Nephron progenitor cell (in vitro differentiated cells): Measurements from ENCODE around the gene ARMC9.
"Not testable (repeated sequence)": the region's sequence is repeated elsewhere in the genome, so short reads cannot be mapped to it uniquely, and the experiment has no call there.

Experiments used
- DNase-seq: peaks from one replicate; pipeline ENCODE4 v3.0.0; 2021
- H3K27ac Mint-ChIP-seq: 2 replicates; pipeline ENCODE4 v1.8.0; 2021; ENCODE audit warnings: mild to moderate bottlenecking, moderate library complexity, mixed read lengths
- H3K27me3 Mint-ChIP-seq: 2 replicates; pipeline ENCODE4 v1.8.0; 2021; ENCODE audit warnings: mild to moderate bottlenecking, low read depth, mixed read lengths; ENCODE audit not compliant: poor library complexity
- H3K36me3 Mint-ChIP-seq: 2 replicates; pipeline ENCODE4 v1.8.0; 2021; ENCODE audit warnings: low read depth, mixed read lengths
- H3K4me1 Mint-ChIP-seq: 2 replicates; pipeline ENCODE4 v1.8.0; 2021; ENCODE audit warnings: mixed read lengths
- H3K4me3 Mint-ChIP-seq: 2 replicates; pipeline ENCODE4 v1.8.0; 2021; ENCODE audit warnings: mild to moderate bottlenecking, moderate library complexity, mixed read lengths
- H3K9me3 Mint-ChIP-seq: 2 replicates; pipeline ENCODE4 v1.8.0; 2021; ENCODE audit warnings: mild to moderate bottlenecking, moderate library complexity, mixed read lengths
- TF ChIP-seq, protein P1 (sequence below): fragments of 200-600 bp; sonication (generic); IDR thresholded peaks from 2 replicates; pipeline ENCODE4 v1.5.0; 2021; ENCODE audit warnings: antibody characterized with exemption

ARMC9 gene

DNA sequence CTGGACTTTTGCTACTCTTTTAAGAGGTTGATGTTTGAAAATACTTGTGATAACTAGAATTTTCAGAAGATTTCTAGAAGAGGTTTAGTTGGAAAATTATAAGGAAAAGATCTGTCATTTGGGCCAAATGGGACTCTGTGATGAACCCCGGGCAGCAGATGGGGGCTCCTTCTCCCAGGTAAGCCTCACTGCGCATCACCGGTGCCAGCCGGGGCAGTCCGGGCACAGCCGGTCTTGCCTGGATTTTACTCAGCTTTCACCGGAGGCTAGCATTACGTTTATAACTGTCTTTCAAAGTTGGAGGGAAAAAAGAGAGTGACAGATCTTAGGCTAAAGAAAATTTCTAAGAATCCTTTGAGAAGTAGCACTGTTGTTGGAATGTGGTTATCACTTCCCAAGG is 99.7 kb downstream of the ARMC9 start:
- Mint-ChIP-seq H3K36me3 (peaks cover 5% of the 10 kb centered on the region), H3K4me1 (peaks cover 24% of the 10 kb centered on the region), H3K4me3 (no peak overlapping the region), H3K9me3 (no peaks in the 10 kb centered on the region), H3K27ac (no peak overlapping the region), H3K27me3 (no peaks in the 10 kb centered on the region)
- no peak for DNase-seq
- TF ChIP-seq, protein P1, sequence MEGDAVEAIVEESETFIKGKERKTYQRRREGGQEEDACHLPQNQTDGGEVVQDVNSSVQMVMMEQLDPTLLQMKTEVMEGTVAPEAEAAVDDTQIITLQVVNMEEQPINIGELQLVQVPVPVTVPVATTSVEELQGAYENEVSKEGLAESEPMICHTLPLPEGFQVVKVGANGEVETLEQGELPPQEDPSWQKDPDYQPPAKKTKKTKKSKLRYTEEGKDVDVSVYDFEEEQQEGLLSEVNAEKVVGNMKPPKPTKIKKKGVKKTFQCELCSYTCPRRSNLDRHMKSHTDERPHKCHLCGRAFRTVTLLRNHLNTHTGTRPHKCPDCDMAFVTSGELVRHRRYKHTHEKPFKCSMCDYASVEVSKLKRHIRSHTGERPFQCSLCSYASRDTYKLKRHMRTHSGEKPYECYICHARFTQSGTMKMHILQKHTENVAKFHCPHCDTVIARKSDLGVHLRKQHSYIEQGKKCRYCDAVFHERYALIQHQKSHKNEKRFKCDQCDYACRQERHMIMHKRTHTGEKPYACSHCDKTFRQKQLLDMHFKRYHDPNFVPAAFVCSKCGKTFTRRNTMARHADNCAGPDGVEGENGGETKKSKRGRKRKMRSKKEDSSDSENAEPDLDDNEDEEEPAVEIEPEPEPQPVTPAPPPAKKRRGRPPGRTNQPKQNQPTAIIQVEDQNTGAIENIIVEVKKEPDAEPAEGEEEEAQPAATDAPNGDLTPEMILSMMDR, result no peak

DNA sequence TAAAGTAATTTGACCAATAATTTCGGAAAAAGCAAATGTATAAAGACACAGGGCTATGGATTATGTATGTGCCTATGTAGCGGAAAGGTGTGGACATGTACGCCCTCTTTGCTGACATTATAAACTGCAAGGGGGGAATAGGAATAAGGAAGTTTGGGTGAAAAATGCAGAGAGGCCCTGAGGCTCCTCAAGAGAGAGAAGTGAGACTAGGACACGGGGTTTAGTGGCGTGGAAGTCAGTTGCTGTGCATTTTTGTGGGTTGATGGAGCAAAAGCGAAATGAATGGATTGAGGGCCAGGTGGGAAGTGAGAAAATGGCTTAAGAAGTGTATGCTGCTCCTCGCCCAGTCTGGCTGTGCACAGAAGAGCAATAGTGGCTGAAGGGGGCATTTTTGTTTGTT is 100.8 kb downstream of the ARMC9 start:
- DNase-seq, result no peak
- Mint-ChIP-seq H3K36me3 (peaks cover 5% of the 10 kb centered on the region), H3K27ac (peak overlapping the region; percentile 26), H3K9me3 (no peaks in the 10 kb centered on the region), H3K4me1 (peaks cover 24% of the 10 kb centered on the region), H3K4me3 (no peak overlapping the region), H3K27me3 (no peaks in the 10 kb centered on the region)
- TF ChIP-seq, protein P1, result no peak

DNA sequence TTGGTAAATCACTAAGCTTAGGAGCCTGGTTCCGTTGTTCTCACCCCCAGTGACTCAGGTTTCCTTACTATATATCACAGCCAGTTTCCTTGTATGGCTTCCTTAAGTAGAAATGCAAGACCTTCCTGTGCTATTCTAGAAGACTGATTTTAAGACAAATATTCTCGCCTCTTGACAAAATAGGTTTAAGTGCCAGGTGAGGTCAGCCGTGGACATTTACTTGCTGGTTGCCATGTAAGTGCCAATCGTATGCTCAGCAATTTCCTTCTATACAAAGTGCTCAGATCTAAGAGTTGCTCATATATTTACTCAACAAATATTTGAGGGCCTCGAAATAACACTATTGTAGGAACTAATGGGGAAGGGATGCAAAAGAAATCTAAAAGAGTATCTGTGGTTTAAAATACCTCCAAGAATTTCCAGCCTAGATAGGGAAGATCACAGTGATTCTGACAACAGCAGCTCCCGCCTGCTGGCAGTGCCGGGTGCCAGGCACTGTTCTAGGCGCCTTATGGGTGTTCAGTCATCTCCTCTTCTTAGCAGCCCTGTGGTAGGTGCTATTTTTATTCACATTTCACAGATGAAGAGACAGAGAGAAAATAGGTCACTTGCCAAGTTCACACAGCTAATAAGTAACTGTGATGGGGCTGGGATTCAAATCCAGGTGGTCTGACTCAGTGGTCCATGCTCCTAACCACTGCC is 101.7 kb downstream of the ARMC9 start:
- DNase-seq, result no peak
- Mint-ChIP-seq H3K4me1 (peaks cover 24% of the 10 kb centered on the region), H3K27me3 (no peaks in the 10 kb centered on the region), H3K9me3 (no peaks in the 10 kb centered on the region), H3K4me3 (no peak overlapping the region), H3K27ac (no peak overlapping the region), H3K36me3 (peaks cover 8% of the 10 kb centered on the region)
- TF ChIP-seq, protein P1, result no peak

DNA sequence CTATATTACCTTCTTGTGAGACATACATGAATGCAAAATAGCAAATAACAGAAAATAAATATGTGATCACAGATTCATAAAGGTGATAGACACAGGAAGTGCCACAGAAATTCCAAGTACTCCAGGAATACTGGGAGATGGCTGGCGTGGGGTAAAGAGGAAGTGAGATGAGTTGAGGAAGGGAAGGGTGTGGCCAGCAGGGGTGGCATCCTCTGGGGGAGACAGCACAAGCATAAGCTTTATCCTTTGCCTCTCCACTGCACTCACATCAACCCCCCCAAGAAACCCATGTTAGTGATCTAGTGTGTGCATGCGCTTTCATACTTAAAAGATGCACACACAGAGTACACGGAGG is 102.3 kb downstream of the ARMC9 start:
- no peak overlapping the region for H3K27ac Mint-ChIP-seq
- no peaks in the 10 kb centered on the region for H3K9me3 Mint-ChIP-seq
- no peak for DNase-seq
- no peaks in the 10 kb centered on the region for H3K27me3 Mint-ChIP-seq
- TF ChIP-seq, protein P1, result no peak
- H3K4me1 Mint-ChIP-seq, result peaks cover 24% of the 10 kb centered on the region
- H3K36me3 Mint-ChIP-seq, result peaks cover 13% of the 10 kb centered on the region
- no peak overlapping the region for H3K4me3 Mint-ChIP-seq

DNA sequence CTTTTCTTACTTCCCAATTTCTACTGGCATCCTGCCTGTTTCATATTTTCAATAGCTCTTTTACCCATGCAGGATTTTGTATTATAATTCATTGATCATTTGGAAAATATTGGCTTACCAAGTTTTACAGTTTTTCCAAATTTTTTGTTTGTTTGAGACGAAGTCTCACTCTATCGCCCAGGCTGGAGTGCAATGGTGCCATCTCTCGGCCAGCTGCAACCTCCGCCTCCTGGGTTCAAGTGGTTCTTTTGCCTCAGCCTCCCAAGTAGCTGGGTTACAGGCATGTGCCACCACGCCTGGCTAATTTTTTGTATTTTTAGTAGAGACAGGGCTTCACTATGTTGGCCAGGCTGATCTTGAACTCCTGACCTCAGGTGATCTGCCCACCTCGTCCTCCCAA is 105.8 kb downstream of the ARMC9 start:
- H3K4me1 Mint-ChIP-seq, H3K4me3 Mint-ChIP-seq, H3K27me3 Mint-ChIP-seq, H3K27ac Mint-ChIP-seq, DNase-seq, H3K9me3 Mint-ChIP-seq: not testable (repeated sequence)
- peaks cover 25% of the 10 kb centered on the region for H3K36me3 Mint-ChIP-seq

DNA sequence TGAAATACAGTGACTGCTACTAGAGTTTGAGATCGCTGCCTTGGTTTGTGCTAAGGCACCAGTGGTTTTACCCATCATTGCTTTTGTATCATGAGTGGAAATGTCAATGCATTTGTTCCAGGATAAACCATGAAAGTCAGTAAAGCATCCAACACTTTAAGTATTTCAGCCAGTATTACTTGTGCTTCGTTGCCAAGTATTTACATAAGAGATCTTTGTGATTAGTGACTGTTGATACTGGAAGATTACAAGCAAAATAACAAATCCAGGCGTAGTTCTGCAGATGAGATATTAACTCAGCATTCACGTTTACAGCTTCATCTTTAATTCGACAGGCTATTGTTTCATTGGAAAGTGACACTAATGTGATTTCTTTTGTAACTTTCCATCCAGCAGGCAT is 106.8 kb downstream of the ARMC9 start:
- peaks cover under 1% of the 10 kb centered on the region for H3K4me1 Mint-ChIP-seq
- H3K9me3 Mint-ChIP-seq, result no peaks in the 10 kb centered on the region
- H3K27ac Mint-ChIP-seq, result no peak overlapping the region
- H3K27me3 Mint-ChIP-seq, result no peaks in the 10 kb centered on the region
- peaks cover 25% of the 10 kb centered on the region for H3K36me3 Mint-ChIP-seq
- DNase-seq, result no peak
- TF ChIP-seq, protein P1, result no peak
- H3K4me3 Mint-ChIP-seq, result no peak overlapping the region
